ENCODE data around the gene GGNBP2. TPM values are rescaled to one million over a fixed set of nuclear protein-coding genes. Genes with fewer than 3 reads are reported as not detected.
A peak's percentile ranks its signal among the peaks of the same experiment; 100 is the strongest.

Gene GGNBP2
- total and polyA plus RNA-seq, 2 experiments from 2014 or later, result 48.1 to 54.3 TPM

DNA sequence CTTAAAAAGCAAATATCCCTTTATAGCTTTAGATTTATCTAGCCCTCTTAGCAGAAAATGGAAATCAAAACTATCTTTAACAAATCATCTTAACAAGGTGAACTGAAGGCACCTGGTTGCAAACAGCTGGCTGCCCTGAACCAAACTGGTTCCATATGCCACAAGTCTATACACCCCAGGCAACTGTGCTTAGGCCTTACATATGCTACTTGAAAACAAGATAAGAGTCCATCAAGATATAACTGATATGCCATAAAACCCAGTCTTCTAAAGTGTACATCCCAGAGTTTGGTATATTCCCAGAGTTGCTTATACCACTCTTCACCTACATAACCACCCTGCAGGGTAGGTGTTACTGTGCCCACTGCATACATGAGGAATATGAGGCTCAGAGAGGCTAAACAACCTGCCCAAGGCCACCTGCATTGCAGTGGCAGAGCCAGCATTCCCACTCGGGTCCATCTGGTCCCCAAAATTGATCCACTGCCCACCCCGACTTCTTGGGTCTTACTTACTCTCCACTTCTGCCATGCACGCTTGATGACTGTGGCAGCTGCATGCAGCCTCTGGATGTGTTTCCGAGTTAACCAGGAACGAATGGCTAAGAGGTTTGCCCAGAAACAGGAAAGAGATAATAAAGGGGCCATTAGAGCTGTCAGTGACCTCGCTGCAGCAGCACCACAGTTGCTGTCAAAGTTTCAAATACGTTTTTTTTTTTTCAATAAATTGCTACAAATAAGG is 46.0 kb upstream of the GGNBP2 start:
- DNase-seq (ENCODE audit: low read depth in 1 of 2, low spot score in 1 of 2), result no peak
- peaks cover 38% of the 10 kb centered on the region for H3K36me3 ChIP-seq
- peaks cover 26% of the 10 kb centered on the region for H3K4me1 ChIP-seq (ENCODE audit: low read depth)
- no peak overlapping the region for H3K4me3 ChIP-seq
- H3K9me3 ChIP-seq (ENCODE audit: low read depth), result no peaks in the 10 kb centered on the region
- H3K27ac ChIP-seq, result peak overlapping the region; percentile 70
- TF ChIP-seq CTCF (IDR thresholded peaks at IDR 0.05; ENCODE audit: low read depth, low read length), result no peak
- no peaks in the 10 kb centered on the region for H3K27me3 ChIP-seq

GRCh38 chr17:36500745-36501225 is 43.9 kb upstream of the GGNBP2 start:
- TF ChIP-seq CTCF (IDR thresholded peaks at IDR 0.05; ENCODE audit: low read depth, low read length), result no peak
- Histone ChIP-seq H3K4me3 (no peak overlapping the region), H3K27ac (no peak overlapping the region), H3K36me3 (peaks cover 21% of the 10 kb centered on the region), H3K9me3 (ENCODE audit: low read depth) (no peaks in the 10 kb centered on the region), H3K27me3 (no peaks in the 10 kb centered on the region), H3K4me1 (ENCODE audit: low read depth) (peaks cover 28% of the 10 kb centered on the region)
- no peak for DNase-seq (ENCODE audit: low read depth in 1 of 2, low spot score in 1 of 2)

- Histone ChIP-seq H3K4me3 (no peak overlapping the region), H3K27ac (no peak overlapping the region), H3K9me3 (ENCODE audit: low read depth) (no peaks in the 10 kb centered on the region), H3K27me3 (no peaks in the 10 kb centered on the region), H3K4me1 (ENCODE audit: low read depth) (peaks cover 28% of the 10 kb centered on the region), H3K36me3 (peaks cover 17% of the 10 kb centered on the region)
- DNase-seq (ENCODE audit: low read depth in 1 of 2, low spot score in 1 of 2), result no peak
- TF ChIP-seq CTCF (IDR thresholded peaks at IDR 0.05; ENCODE audit: low read depth, low read length), result no peak
These were observed 43.4 kb upstream of the GGNBP2 start for GRCh38 chr17:36501351-36501750.

DNA sequence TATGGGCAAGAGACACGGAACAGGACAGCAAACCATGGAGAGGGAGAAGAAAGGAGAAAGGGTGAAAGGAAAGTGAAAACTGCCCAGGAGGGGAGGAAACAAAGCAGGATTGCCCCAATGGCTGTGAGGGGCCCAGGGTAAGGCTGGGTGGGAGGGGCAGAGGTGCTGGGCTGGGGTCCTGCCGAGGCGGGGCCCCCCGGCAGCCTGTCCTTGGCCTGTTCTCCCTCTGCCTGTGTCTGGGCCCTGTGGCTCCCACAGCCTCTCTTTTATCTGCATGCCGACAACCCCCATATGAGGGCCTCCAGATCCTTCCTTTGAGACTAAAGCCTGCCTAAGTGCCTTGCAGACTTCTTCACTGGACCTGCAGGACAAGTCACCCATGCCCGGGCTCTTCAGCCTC is 42.8 kb upstream of the GGNBP2 start:
- Histone ChIP-seq H3K27me3 (no peaks in the 10 kb centered on the region), H3K4me1 (ENCODE audit: low read depth) (peaks cover 28% of the 10 kb centered on the region), H3K27ac (no peak overlapping the region), H3K9me3 (ENCODE audit: low read depth) (no peaks in the 10 kb centered on the region), H3K4me3 (no peak overlapping the region), H3K36me3 (peaks cover 14% of the 10 kb centered on the region)
- TF ChIP-seq CTCF (IDR thresholded peaks at IDR 0.05; ENCODE audit: low read depth, low read length), result no peak
- DNase-seq (ENCODE audit: low read depth in 1 of 2, low spot score in 1 of 2), result no peak

DNA sequence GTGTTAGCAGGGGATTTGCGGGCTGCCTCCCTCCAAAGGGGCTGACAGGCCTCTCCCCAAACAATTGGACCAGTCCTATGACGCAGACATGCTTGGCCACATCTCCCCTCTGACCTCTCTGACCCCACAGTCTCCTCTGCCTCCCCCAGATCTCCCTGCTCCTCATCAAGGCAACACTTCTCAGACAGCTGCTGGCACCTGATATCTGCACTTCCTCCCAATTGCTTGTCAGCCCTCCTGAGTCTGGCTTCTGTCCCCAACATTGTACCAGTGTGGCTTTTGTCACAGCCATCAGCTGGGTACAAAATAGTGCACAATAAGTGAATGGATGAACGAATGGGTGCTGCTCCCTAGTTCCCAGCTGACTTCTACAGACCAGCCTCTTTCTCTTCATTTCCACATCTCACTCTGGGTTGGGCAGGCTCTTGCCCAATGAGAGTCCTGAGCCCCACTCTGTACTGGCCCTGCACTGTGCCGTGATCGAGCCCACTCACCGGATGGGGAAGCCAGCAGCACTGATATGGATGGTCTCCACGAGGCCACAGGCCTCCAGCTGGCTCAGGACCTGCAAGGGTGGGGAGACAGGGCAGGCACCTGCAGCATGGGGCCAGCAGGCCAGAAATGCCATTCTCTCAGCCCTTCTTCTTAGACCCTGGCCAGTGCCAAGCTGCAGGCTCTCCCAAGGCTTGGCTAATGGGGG is 41.1 kb upstream of the GGNBP2 start:
- Histone ChIP-seq H3K4me1 (ENCODE audit: low read depth) (peaks cover 28% of the 10 kb centered on the region), H3K27ac (peak overlapping the region; percentile 29), H3K36me3 (peaks cover 5% of the 10 kb centered on the region), H3K9me3 (ENCODE audit: low read depth) (no peaks in the 10 kb centered on the region), H3K4me3 (no peak overlapping the region), H3K27me3 (no peaks in the 10 kb centered on the region)
- TF ChIP-seq CTCF (IDR thresholded peaks at IDR 0.05; ENCODE audit: low read depth, low read length), result no peak
- DNase-seq (ENCODE audit: low read depth in 1 of 2, low spot score in 1 of 2), result peak in 1 of 2 donors; percentile 52
